NCI-H2196 treated with DMSO at 0.1 percent for 48 hours (cell line): ENCODE data around the gene SDR42E1.
"Not testable (repeated sequence)": the region's sequence is repeated elsewhere in the genome, so short reads cannot be mapped to it uniquely, and the experiment has no call there.

Source experiments
- DNase-seq: peaks from one replicate; lab custom pipeline; 2025; ENCODE audit not compliant: unreplicated experiment; lab: John Stamatoyannopoulos, UW

The SDR42E1 gene

GRCh38 chr16:82037666-82038065, 26.4 kb upstream of the SDR42E1 start:
- no peak for DNase-seq

GRCh38 chr16:82037251-82037650, 26.0 kb upstream of the SDR42E1 start:
- no peak for DNase-seq

- DNase-seq: no peak
Observed at GRCh38 chr16:82034981-82035612, 23.8 kb upstream of the SDR42E1 start, which contains the start of gene HSD17B2. TSS of gene HSD17B2 (plus strand) at chr16:82035253. CDS start at chr16:82035425, 172 bp downstream.

GRCh38 chr16:82033683-82034300, 22.5 kb upstream of the SDR42E1 start:
- DNase-seq: no peak

GRCh38 chr16:82033006-82033405, 21.7 kb upstream of the SDR42E1 start:
- DNase-seq: no peak

- no peak for DNase-seq
Observed at GRCh38 chr16:82031116-82032084, 20.1 kb upstream of the SDR42E1 start.

GRCh38 chr16:82027629-82028064, 16.4 kb upstream of the SDR42E1 start:
- DNase-seq: no peak

- DNase-seq: no peak
Observed at GRCh38 chr16:82024883-82025282, 13.6 kb upstream of the SDR42E1 start.

GRCh38 chr16:82024316-82024715, 13.0 kb upstream of the SDR42E1 start:
- DNase-seq: no peak

- no peak for DNase-seq
Observed at GRCh38 chr16:82023206-82023605, 11.9 kb upstream of the SDR42E1 start.

GRCh38 chr16:82020051-82020450, 8.8 kb upstream of the SDR42E1 start:
- no peak for DNase-seq

GRCh38 chr16:82019535-82019934, 8.3 kb upstream of the SDR42E1 start:
- DNase-seq: no peak

GRCh38 chr16:82017911-82018568, 6.8 kb upstream of the SDR42E1 start:
- DNase-seq: no peak

GRCh38 chr16:82016964-82017363, 5.7 kb upstream of the SDR42E1 start:
- DNase-seq: no peak

- no peak for DNase-seq
Observed at GRCh38 chr16:82016263-82016662, 5.0 kb upstream of the SDR42E1 start.

- no peak for DNase-seq
Observed at GRCh38 chr16:82013139-82013538, 1.9 kb upstream of the SDR42E1 start.

- no peak for DNase-seq
Observed at GRCh38 chr16:82010649-82011048, 621 bp downstream of the SDR42E1 start.

- DNase-seq: not testable (repeated sequence)
Observed at GRCh38 chr16:82009789-82010188, 1.5 kb downstream of the SDR42E1 start.

- DNase-seq: no peak
Observed at GRCh38 chr16:82008957-82009592, 2.2 kb downstream of the SDR42E1 start.

- DNase-seq: no peak
Observed at GRCh38 chr16:82007189-82007588, 4.1 kb downstream of the SDR42E1 start.

- DNase-seq: no peak
Observed at GRCh38 chr16:82006036-82006435, 5.2 kb downstream of the SDR42E1 start.
